ENCODE measurements around the gene TMEM255B.

TMEM255B gene

DNA sequence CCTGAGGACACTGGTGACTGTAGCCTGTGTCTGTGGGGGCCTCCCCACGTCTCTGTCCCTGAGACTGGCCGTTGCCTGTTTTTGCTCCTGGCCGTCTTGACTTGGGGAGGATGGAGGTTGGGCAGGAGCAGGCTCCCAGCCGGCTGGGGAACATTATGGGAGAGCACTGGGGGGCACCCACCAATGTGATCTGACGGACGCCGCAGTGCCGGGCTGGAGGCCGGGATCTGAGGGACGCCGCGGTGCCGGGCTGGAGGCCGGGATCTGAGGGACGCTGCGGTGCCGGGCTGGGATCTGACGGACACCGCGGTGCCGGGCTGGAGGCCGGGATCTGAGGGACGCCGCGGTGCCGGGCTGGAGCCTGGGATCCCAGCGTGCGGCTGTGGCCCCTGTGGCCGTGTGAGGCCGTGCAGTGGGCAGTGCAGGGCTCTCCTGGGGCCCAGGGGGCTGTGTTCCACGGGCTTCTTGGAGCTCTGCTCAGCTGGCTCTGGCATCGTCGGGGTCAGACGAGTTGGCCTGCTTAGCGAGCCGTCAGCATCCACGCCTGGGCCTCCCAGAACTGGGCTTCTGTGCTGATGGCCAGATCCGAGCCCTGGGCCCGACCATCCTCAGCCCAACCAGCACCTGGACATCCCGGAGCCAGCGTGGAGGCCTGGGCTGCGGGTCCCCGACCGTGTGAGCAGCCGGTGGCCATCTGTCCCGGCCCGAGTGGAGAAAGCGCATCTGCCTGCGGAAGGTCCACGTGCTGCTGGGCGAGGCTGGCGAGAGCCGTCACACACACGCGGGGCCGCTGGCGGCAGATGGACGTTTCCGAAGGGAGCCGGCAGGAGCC, 59.0 kb downstream of the TMEM255B start:
- Histone ChIP-seq H3K9ac (ENCODE audit: low read length) (no peak overlapping the region), H3K27ac (ENCODE audit: low read depth, low read length, poor library complexity, severe bottlenecking) (no peak overlapping the region), H3F3A (ENCODE audit: insufficient read depth, low read length) (no peaks in the 10 kb centered on the region), H3K9me3 (ENCODE audit: low read length) (no peaks in the 10 kb centered on the region), H3K9me2 (ENCODE audit: low read depth, low read length) (no peaks in the 10 kb centered on the region), H3K4me2 (ENCODE audit: low read length) (no peak overlapping the region), H3K4me1 (ENCODE audit: insufficient read depth, low read length, severe bottlenecking) (peaks cover 10% of the 10 kb centered on the region), H3K36me3 (ENCODE audit: insufficient read depth, low read length) (peaks cover 49% of the 10 kb centered on the region), H2AFZ (ENCODE audit: low read length) (no peak overlapping the region), H3K4me3 (ENCODE audit: low read depth, low read length, poor library complexity, severe bottlenecking) (no peak overlapping the region), H3K79me2 (ENCODE audit: insufficient read depth, low read length) (no peaks in the 10 kb centered on the region), H4K20me1 (ENCODE audit: insufficient read depth, low read length) (no peaks in the 10 kb centered on the region), H3K27me3 (ENCODE audit: insufficient read depth, low read length) (no peaks in the 10 kb centered on the region)
- no peak for TF ChIP-seq CTCF (IDR thresholded peaks at IDR 0.05; ENCODE audit: low read length)
- no peak for TF ChIP-seq EZH2 (IDR thresholded peaks at IDR 0.05; ENCODE audit: borderline replicate concordance, low read length)

DNA sequence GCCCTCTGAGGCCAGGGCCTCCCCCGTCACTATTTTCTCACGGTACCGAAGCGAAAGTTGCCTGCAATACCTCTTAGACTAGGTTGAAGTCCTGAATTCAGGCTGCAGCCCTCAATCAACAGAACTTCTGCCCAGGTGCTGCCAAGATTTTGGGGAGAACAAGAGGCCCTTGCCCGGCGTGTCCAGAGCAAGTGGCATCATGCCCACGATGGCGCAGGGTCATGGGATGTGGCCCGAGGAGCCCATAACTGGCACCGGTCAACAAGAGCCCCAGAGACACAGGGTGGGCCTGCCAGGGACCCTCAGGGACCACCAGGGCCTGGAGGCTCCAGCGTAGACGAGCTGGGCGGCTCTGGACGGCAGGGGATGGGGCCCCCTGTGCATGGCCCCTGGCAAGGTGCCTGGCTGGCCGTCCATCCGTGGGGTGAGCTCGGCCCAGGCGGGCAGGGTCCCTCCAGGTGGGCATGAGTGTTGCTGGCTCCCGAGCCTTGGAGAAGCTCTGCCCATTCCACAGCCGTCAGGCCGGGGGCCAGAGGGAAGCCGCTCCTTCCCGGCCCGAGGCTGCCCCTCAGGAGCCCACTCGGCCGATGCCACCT, 59.8 kb downstream of the TMEM255B start:
- H2AFZ ChIP-seq (ENCODE audit: low read length), result no peak overlapping the region
- H3K27me3 ChIP-seq (ENCODE audit: insufficient read depth, low read length), result no peaks in the 10 kb centered on the region
- no peak overlapping the region for H3K4me2 ChIP-seq (ENCODE audit: low read length)
- H3K27ac ChIP-seq (ENCODE audit: low read depth, low read length, poor library complexity, severe bottlenecking), result no peak overlapping the region
- no peaks in the 10 kb centered on the region for H3F3A ChIP-seq (ENCODE audit: insufficient read depth, low read length)
- no peaks in the 10 kb centered on the region for H3K9me3 ChIP-seq (ENCODE audit: low read length)
- no peak overlapping the region for H3K9ac ChIP-seq (ENCODE audit: low read length)
- H3K9me2 ChIP-seq (ENCODE audit: low read depth, low read length), result no peaks in the 10 kb centered on the region
- H3K4me1 ChIP-seq (ENCODE audit: insufficient read depth, low read length, severe bottlenecking), result peaks cover 10% of the 10 kb centered on the region
- TF ChIP-seq EZH2 (IDR thresholded peaks at IDR 0.05; ENCODE audit: borderline replicate concordance, low read length) (no peak), CTCF (IDR thresholded peaks at IDR 0.05; ENCODE audit: low read length) (no peak)
- H3K36me3 ChIP-seq (ENCODE audit: insufficient read depth, low read length), result peaks cover 49% of the 10 kb centered on the region
- no peaks in the 10 kb centered on the region for H4K20me1 ChIP-seq (ENCODE audit: insufficient read depth, low read length)
- no peak overlapping the region for H3K4me3 ChIP-seq (ENCODE audit: low read depth, low read length, poor library complexity, severe bottlenecking)
- no peaks in the 10 kb centered on the region for H3K79me2 ChIP-seq (ENCODE audit: insufficient read depth, low read length)

DNA sequence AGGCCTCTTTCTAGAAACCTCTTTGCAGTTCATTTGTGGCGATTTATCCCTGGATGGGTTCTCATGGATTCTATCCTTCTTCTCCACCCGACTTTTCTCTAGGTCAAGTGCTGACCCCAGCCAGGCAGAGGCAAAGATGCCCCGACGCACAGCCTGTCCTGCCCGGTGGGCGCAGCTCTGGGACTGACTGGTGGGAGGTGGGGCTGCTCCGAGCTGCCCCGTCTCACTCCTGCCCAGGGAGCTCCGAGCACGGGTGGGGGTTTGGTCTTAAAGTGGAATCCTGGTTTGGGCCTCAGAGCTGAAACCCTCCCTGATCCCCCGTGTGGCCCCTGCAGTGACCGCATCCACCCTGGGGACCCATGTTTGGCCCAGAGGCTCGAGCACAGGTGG, 60.3 kb downstream of the TMEM255B start:
- Histone ChIP-seq H3K27me3 (ENCODE audit: insufficient read depth, low read length) (no peaks in the 10 kb centered on the region), H3K4me2 (ENCODE audit: low read length) (no peak overlapping the region), H3K9me2 (ENCODE audit: low read depth, low read length) (no peaks in the 10 kb centered on the region), H3F3A (ENCODE audit: insufficient read depth, low read length) (no peaks in the 10 kb centered on the region), H3K27ac (ENCODE audit: low read depth, low read length, poor library complexity, severe bottlenecking) (no peak overlapping the region), H3K4me1 (ENCODE audit: insufficient read depth, low read length, severe bottlenecking) (peaks cover 10% of the 10 kb centered on the region), H3K79me2 (ENCODE audit: insufficient read depth, low read length) (no peaks in the 10 kb centered on the region), H4K20me1 (ENCODE audit: insufficient read depth, low read length) (no peaks in the 10 kb centered on the region), H3K4me3 (ENCODE audit: low read depth, low read length, poor library complexity, severe bottlenecking) (no peak overlapping the region), H3K9ac (ENCODE audit: low read length) (no peak overlapping the region), H3K36me3 (ENCODE audit: insufficient read depth, low read length) (peaks cover 49% of the 10 kb centered on the region), H2AFZ (ENCODE audit: low read length) (no peak overlapping the region), H3K9me3 (ENCODE audit: low read length) (no peaks in the 10 kb centered on the region)
- no peak for TF ChIP-seq EZH2 (IDR thresholded peaks at IDR 0.05; ENCODE audit: borderline replicate concordance, low read length)
- no peak for TF ChIP-seq CTCF (IDR thresholded peaks at IDR 0.05; ENCODE audit: low read length)

Data from OCI-LY1 (cell line).